MCF 10A (cell line): ENCODE results near the gene CDADC1. TPM values are rescaled to one million over a fixed set of nuclear protein-coding genes. Genes with fewer than 3 reads are reported as not detected.

Experiments
- BruUV-seq: library from RNA; stranded (reverse); fragments of 400-500 nt; replicated peaks from 2 replicates; lab custom pipeline; 2021; lab: Mats Ljungman, UMichigan
- CTCF ChIA-PET: fragments of 300-600 bp; sonication (Branson Sonifier 250); formaldehyde crosslinking; extraction: SDS; loops from one replicate; lab custom pipeline; 2021; ENCODE audit warnings: antibody characterized with exemption, inconsistent platforms; lab: Yijun Ruan, JAX
- POLR2A ChIA-PET: fragments of 300-600, 350-650 bp; sonication (Branson Sonifier 250); formaldehyde crosslinking; extraction: SDS; loops from one replicate; lab custom pipeline; 2020; ENCODE audit warnings: antibody characterized with exemption, inconsistent platforms; lab: Yijun Ruan, JAX
- DNase-seq: peaks from one replicate; pipeline ENCODE4 v3.0.0-alpha.2; 2018; ENCODE audit not compliant: unreplicated experiment
- H3K27ac Mint-ChIP-seq: one replicate; pipeline ENCODE4 v1.8.0; 2022; ENCODE audit warnings: mild to moderate bottlenecking, low read depth, mixed read lengths; ENCODE audit not compliant: unreplicated experiment
- H3K27me3 Mint-ChIP-seq: one replicate; pipeline ENCODE4 v1.8.0; 2022; ENCODE audit warnings: mixed read lengths; ENCODE audit not compliant: insufficient read depth, unreplicated experiment
- H3K36me3 Mint-ChIP-seq: one replicate; pipeline ENCODE4 v1.8.0; 2022; ENCODE audit warnings: mild to moderate bottlenecking, moderate library complexity, mixed read lengths; ENCODE audit not compliant: insufficient read depth, unreplicated experiment
- H3K4me1 Mint-ChIP-seq: one replicate; pipeline ENCODE4 v1.8.0; 2022; ENCODE audit warnings: mixed read lengths; ENCODE audit not compliant: insufficient read depth, unreplicated experiment
- H3K4me3 Mint-ChIP-seq: one replicate; pipeline ENCODE4 v1.8.0; 2022; ENCODE audit warnings: mild to moderate bottlenecking, moderate library complexity, mixed read lengths; ENCODE audit not compliant: unreplicated experiment
- H3K9me3 Mint-ChIP-seq: one replicate; pipeline ENCODE4 v1.8.0; 2022; ENCODE audit warnings: mixed read lengths; ENCODE audit not compliant: unreplicated experiment
- intact Hi-C: fragments of 100-400 bp; cut with micrococcal nuclease; formaldehyde crosslinking; loops from 2 replicates; pipeline ENCODE4 v1.14.1; 2022
- total RNA-seq: library from RNA; stranded (reverse); gene quantifications from 2 replicates; pipeline ENCODE4 v1.2.3, GENCODE V29; 2022
- TF ChIP-seq, protein P1 (sequence below): fragments of 200-600 bp; IDR thresholded peaks from one replicate; pipeline ENCODE4 v1.8.0; 2022; ENCODE audit warnings: antibody characterized with exemption, mild to moderate bottlenecking; ENCODE audit not compliant: unreplicated experiment

CDADC1 gene
- total RNA-seq, 1 experiment from 2014 or later = 9.4 TPM

- Mint-ChIP-seq H3K27ac (no peak overlapping the region), H3K36me3 (peaks cover 26% of the 10 kb centered on the region), H3K27me3 (no peaks in the 10 kb centered on the region), H3K9me3 (no peaks in the 10 kb centered on the region), H3K4me1 (no peaks in the 10 kb centered on the region), H3K4me3 (no peak overlapping the region)
- DNase-seq = no peak
- TF ChIP-seq, protein P1, sequence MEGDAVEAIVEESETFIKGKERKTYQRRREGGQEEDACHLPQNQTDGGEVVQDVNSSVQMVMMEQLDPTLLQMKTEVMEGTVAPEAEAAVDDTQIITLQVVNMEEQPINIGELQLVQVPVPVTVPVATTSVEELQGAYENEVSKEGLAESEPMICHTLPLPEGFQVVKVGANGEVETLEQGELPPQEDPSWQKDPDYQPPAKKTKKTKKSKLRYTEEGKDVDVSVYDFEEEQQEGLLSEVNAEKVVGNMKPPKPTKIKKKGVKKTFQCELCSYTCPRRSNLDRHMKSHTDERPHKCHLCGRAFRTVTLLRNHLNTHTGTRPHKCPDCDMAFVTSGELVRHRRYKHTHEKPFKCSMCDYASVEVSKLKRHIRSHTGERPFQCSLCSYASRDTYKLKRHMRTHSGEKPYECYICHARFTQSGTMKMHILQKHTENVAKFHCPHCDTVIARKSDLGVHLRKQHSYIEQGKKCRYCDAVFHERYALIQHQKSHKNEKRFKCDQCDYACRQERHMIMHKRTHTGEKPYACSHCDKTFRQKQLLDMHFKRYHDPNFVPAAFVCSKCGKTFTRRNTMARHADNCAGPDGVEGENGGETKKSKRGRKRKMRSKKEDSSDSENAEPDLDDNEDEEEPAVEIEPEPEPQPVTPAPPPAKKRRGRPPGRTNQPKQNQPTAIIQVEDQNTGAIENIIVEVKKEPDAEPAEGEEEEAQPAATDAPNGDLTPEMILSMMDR = no peak
- intact Hi-C loops = no loop called here
- no TSS peak for BruUV-seq
- ChIA-PET CTCF (interaction anchor here (0.7 kb wide), 1 partner anchor 49 kb away, joined by 3 read pairs; no protein-coding TSS in a partner anchor), POLR2A (interaction anchor here (0.9 kb wide), 1 partner anchor 10 kb away, joined by 3 read pairs; no protein-coding TSS in a partner anchor)
Observed at GRCh38 chr13:49262634-49263033, 14.9 kb downstream of the CDADC1 start.

DNA sequence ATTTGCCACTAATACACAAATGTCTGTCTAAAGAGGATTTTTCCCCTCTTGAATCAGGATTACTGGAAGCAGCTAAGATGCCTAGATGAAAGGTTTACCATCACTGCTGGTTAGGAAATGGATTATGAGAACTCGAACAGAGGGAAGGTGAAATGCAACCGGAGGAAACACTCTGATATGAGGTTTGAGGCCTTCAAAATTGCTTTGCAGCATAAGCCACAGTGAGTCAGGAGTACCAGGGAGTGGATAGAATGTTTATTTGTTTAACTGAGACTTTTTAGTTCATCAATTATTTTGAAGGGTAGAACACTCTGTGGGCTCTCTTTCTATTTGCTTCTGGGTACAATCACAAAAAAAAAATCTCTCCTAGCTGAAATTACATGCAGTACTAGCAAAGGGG is 18.1 kb downstream of the CDADC1 start:
- BruUV-seq = no TSS peak
- Mint-ChIP-seq H3K27me3 (no peaks in the 10 kb centered on the region), H3K27ac (no peak overlapping the region), H3K9me3 (no peaks in the 10 kb centered on the region), H3K4me3 (no peak overlapping the region), H3K4me1 (no peaks in the 10 kb centered on the region), H3K36me3 (peaks cover 16% of the 10 kb centered on the region)
- TF ChIP-seq, protein P1 = no peak
- no peak for DNase-seq
- intact Hi-C loops = no loop called here
- ChIA-PET CTCF (interaction anchor here (1.8 kb wide), 1 partner anchor 15 kb away, joined by 7 read pairs; no protein-coding TSS in a partner anchor), POLR2A (interaction anchor here (0.6 to 1.9 kb wide), 6 partner anchors 13 to 1720 kb away, joined by 3 to 9 read pairs (median 3); partner anchors contain the start of gene CDADC1)

DNA sequence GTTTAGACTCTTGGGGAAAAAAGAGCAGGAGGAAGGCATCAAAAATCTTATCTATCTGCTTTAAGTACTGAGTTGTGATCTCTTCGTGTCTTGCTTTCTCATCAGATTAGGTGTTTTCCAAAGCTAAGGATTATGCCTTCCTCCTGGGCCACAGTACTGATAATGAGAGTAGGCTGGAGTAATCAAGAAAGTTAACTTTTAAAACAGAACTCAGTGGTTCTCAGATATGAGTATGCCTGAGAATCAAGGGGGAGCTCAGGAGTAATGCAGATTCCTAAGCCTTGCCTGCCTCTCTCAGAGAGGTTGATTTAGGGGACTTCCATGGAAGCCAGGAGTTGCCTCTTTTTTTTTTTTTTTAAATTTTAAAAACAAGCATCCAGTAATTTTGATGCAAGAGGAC is 23.5 kb downstream of the CDADC1 start:
- CTCF ChIA-PET = interaction anchor here (0.5 to 1.5 kb wide), 2 partner anchors 9 to 11 kb away, joined by 4 to 12 read pairs; no protein-coding TSS in a partner anchor
- Mint-ChIP-seq H3K4me3 (no peak overlapping the region), H3K9me3 (no peaks in the 10 kb centered on the region), H3K36me3 (no peaks in the 10 kb centered on the region), H3K27me3 (no peaks in the 10 kb centered on the region), H3K27ac (no peak overlapping the region), H3K4me1 (no peaks in the 10 kb centered on the region)
- BruUV-seq = no TSS peak
- POLR2A ChIA-PET = interaction anchor here (1.7 kb wide), 1 partner anchor 23 kb away, joined by 4 read pairs; the partner anchor contains the start of gene CDADC1
- TF ChIP-seq, protein P1 = no peak
- intact Hi-C loops = no loop called here
- DNase-seq = no peak

DNA sequence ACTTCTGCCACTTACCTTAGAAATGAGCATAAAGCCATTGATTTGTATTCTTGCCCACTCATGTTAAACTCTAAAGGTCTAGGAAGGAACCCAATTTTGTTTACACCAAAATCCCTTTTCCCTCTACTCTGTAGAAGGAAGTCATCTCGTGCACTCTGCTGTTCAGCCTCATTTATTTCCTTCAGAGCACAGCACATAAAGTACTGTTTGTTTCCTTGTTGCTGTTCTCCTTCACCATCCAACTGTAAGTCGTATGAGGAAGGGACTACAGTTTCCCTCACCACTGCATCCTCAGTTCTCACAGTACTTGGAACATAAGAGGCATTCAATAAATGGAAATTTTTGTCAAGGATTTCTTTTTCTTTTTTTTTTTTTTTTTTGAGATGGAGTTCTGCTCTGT is 24.6 kb downstream of the CDADC1 start:
- no peaks in the 10 kb centered on the region for H3K9me3 Mint-ChIP-seq
- no peak for DNase-seq
- H3K4me3 Mint-ChIP-seq = no peak overlapping the region
- no TSS peak for BruUV-seq
- ChIA-PET CTCF (interaction anchor here (0.7 kb wide), 1 partner anchor 57 kb away, joined by 3 read pairs; no protein-coding TSS in a partner anchor), POLR2A (interaction anchor here (1.7 kb wide), 1 partner anchor 24 kb away, joined by 4 read pairs; the partner anchor contains the start of gene CDADC1)
- no peaks in the 10 kb centered on the region for H3K4me1 Mint-ChIP-seq
- no peaks in the 10 kb centered on the region for H3K27me3 Mint-ChIP-seq
- intact Hi-C loops = no loop called here
- TF ChIP-seq, protein P1 = no peak
- no peak overlapping the region for H3K27ac Mint-ChIP-seq
- no peaks in the 10 kb centered on the region for H3K36me3 Mint-ChIP-seq
